ENCODE data around the gene EIF5AL1.

GRCh38 chr10:79468015-79468560 lies 44.2 kb upstream of the EIF5AL1 start:
- no peak for TF ChIP-seq EZH2 (IDR thresholded peaks at IDR 0.05)
- TF ChIP-seq POLR2AphosphoS5 (IDR thresholded peaks at IDR 0.05; ENCODE audit: borderline replicate concordance, low read depth, low read length), result no peak
- no peak for TF ChIP-seq FOXP2 (optimal IDR thresholded peaks at IDR 0.05; ENCODE audit: control extremely low read depth, extremely low read length, insufficient read depth)

Measured in SK-N-MC (cell line).